IMR-90 (cell line): ENCODE results near the gene RSRC1. TPM values are rescaled to one million over a fixed set of nuclear protein-coding genes. Genes with fewer than 3 reads are reported as not detected.

Experiments used
- ATAC-seq: fragments of 200-7000 bp; cut with Tn5 transposase; 2 replicates; pipeline ENCODE4 v1.9.1; 2020; ENCODE audit warnings: low read depth, mild to moderate bottlenecking, moderate library complexity
- BruUV-seq: library from RNA; stranded (reverse); fragments of 400-500 nt; replicated peaks from 2 replicates; lab custom pipeline; 2021; lab: Mats Ljungman, UMichigan
- CTCF ChIA-PET: fragments of 300-600 bp; formaldehyde crosslinking; extraction: SDS; loops from one replicate; lab custom pipeline; 2021; ENCODE audit warnings: antibody characterized with exemption; lab: Yijun Ruan, JAX
- POLR2A ChIA-PET: fragments of 300-600 bp; sonication (Branson Sonifier 250); formaldehyde crosslinking; loops from one replicate; lab custom pipeline; 2022; ENCODE audit warnings: antibody characterized with exemption; ENCODE audit not compliant: unreplicated experiment; lab: Charles Lee
- DNase-seq: peaks from one replicate; pipeline ENCODE4 v3.0.0; 2013
- H2AFZ ChIP-seq: replicated peaks from 2 replicates; pipeline ENCODE3; 2013; ENCODE audit warnings: low read length, mild to moderate bottlenecking; ENCODE audit not compliant: poor library complexity
- H2AK5ac ChIP-seq: 2 replicates; pipeline ENCODE4 v1.6.1; 2013; ENCODE audit warnings: low read depth, low read length, inconsistent platforms
- H2AK9ac ChIP-seq: replicated peaks from 2 replicates; pipeline ENCODE3; 2013; ENCODE audit warnings: mild to moderate bottlenecking, low read depth, low read length, moderate library complexity; ENCODE audit not compliant: poor library complexity
- H2BK120ac ChIP-seq: 2 replicates; pipeline ENCODE4 v1.6.1; 2013; ENCODE audit warnings: low read depth, low read length, inconsistent platforms
- H2BK15ac ChIP-seq: 3 replicates; pipeline ENCODE4 v1.6.1; 2013; ENCODE audit warnings: low read depth, low read length, inconsistent platforms
- H2BK20ac ChIP-seq: 2 replicates; pipeline ENCODE4 v1.6.1; 2013; ENCODE audit warnings: low read depth, mild to moderate bottlenecking, inconsistent platforms, low read length, moderate library complexity
- H2BK5ac ChIP-seq: 2 replicates; pipeline ENCODE4 v1.6.1; 2013; ENCODE audit warnings: mild to moderate bottlenecking, low read depth, low read length, inconsistent platforms; ENCODE audit not compliant: poor library complexity, severe bottlenecking
- H3K14ac ChIP-seq: replicated peaks from 2 replicates; pipeline ENCODE4 v1.6.1; 2013; ENCODE audit warnings: low read depth, low read length, inconsistent platforms
- H3K18ac ChIP-seq: 2 replicates; pipeline ENCODE4 v1.6.1; 2013; ENCODE audit warnings: low read depth, low read length, control low read depth
- H3K23ac ChIP-seq: 2 replicates; pipeline ENCODE4 v1.6.1; 2013; ENCODE audit warnings: low read depth, low read length, inconsistent platforms
- H3K27ac ChIP-seq: 2 replicates; pipeline ENCODE4 v1.5.1; 2013; ENCODE audit warnings: mild to moderate bottlenecking, control low read depth, low read length; ENCODE audit not compliant: insufficient read depth
- H3K27me3 ChIP-seq: 2 replicates; pipeline ENCODE4 v1.6.1; 2013; ENCODE audit warnings: low read length; ENCODE audit not compliant: control insufficient read depth, insufficient read depth
- H3K36me3 ChIP-seq: 2 replicates; pipeline ENCODE4 v1.6.1; 2013; ENCODE audit warnings: low read length, mixed read lengths; ENCODE audit not compliant: control insufficient read depth, insufficient read depth
- H3K4ac ChIP-seq: 2 replicates; pipeline ENCODE4 v1.6.1; 2013; ENCODE audit warnings: low read depth, low read length, inconsistent platforms
- H3K4me1 ChIP-seq: 2 replicates; pipeline ENCODE4 v1.6.1; 2013; ENCODE audit warnings: low read length, mixed read lengths; ENCODE audit not compliant: control insufficient read depth, insufficient read depth
- H3K4me2 ChIP-seq: 2 replicates; pipeline ENCODE4 v1.6.1; 2013; ENCODE audit warnings: low read depth, mild to moderate bottlenecking, control low read depth, low read length, moderate library complexity
- H3K4me3 ChIP-seq: 2 replicates; pipeline ENCODE4 v1.5.1; 2013; ENCODE audit warnings: low read depth, mild to moderate bottlenecking, control low read depth, low read length, moderate library complexity; ENCODE audit not compliant: insufficient read depth
- H3K56ac ChIP-seq: 2 replicates; pipeline ENCODE4 v1.6.1; 2013; ENCODE audit warnings: low read length, inconsistent platforms; ENCODE audit not compliant: insufficient read depth; ENCODE audit errors: extremely low read depth
- H3K79me1 ChIP-seq, 2 experiments: 2 replicates each; pipeline ENCODE4 v1.6.1; 2013; ENCODE audit warnings: low read length in 2 of 2, inconsistent platforms in 1 of 2, low read depth in 1 of 2
- H3K9ac ChIP-seq: 2 replicates; pipeline ENCODE4 v1.6.1; 2013; ENCODE audit warnings: low read depth, low read length, control low read depth
- H3K9me1 ChIP-seq: 2 replicates; pipeline ENCODE4 v1.6.1; 2013; ENCODE audit warnings: low read length, inconsistent platforms; ENCODE audit not compliant: insufficient read depth
- H3K9me3 ChIP-seq: 2 replicates; pipeline ENCODE4 v1.6.1; 2013; ENCODE audit warnings: low read length; ENCODE audit not compliant: control insufficient read depth, insufficient read depth
- H4K20me1 ChIP-seq: 2 replicates; pipeline ENCODE4 v1.6.1; 2013; ENCODE audit warnings: low read length, inconsistent platforms; ENCODE audit not compliant: insufficient read depth
- H4K5ac ChIP-seq: 2 replicates; pipeline ENCODE4 v1.6.1; 2013; ENCODE audit warnings: mild to moderate bottlenecking, low read depth, low read length, control low read depth
- H4K8ac ChIP-seq, 2 experiments: 2 replicates each; pipeline ENCODE4 v1.6.1; 2013; ENCODE audit warnings: low read depth in 2 of 2, low read length in 2 of 2, control low read depth in 1 of 2, inconsistent platforms in 1 of 2
- H4K91ac ChIP-seq: 2 replicates; pipeline ENCODE4 v1.6.1; 2013; ENCODE audit warnings: low read depth, low read length, inconsistent platforms; ENCODE audit not compliant: insufficient read depth
- CHD1 ChIP-seq: IDR thresholded peaks from 2 replicates; pipeline ENCODE4 v1.6.1; 2012; ENCODE audit warnings: low read depth, low read length, improper control_type of control experiment
- CTCF ChIP-seq: conservative IDR thresholded peaks from 2 replicates; pipeline ENCODE4 v1.5.1; 2012; ENCODE audit warnings: mild to moderate bottlenecking, low read depth, low read length, improper control_type of control experiment
- ELK1 ChIP-seq: fragments of 150-350 bp; IDR thresholded peaks from 2 replicates; pipeline ENCODE4 v1.6.1; 2016; ENCODE audit warnings: low read depth, mild to moderate bottlenecking, low read length, moderate library complexity, borderline replicate concordance
- FOS ChIP-seq: fragments of 150-350 bp; IDR thresholded peaks from 2 replicates; pipeline ENCODE4 v1.6.1; 2016; ENCODE audit warnings: low read depth, low read length
- MAFK ChIP-seq: IDR thresholded peaks from 2 replicates; pipeline ENCODE4 v1.6.1; 2012; ENCODE audit warnings: low read depth, low read length, improper control_type of control experiment
- MXI1 ChIP-seq: IDR thresholded peaks from 2 replicates; pipeline ENCODE4 v1.6.1; 2012; ENCODE audit warnings: low read depth, mild to moderate bottlenecking, low read length, moderate library complexity, borderline replicate concordance
- NFE2L2 ChIP-seq: fragments of 150-350 bp; IDR thresholded peaks from 2 replicates; pipeline ENCODE4 v1.6.1; 2016; ENCODE audit warnings: low read depth, mild to moderate bottlenecking, low read length
- RAD21 ChIP-seq: IDR thresholded peaks from 2 replicates; pipeline ENCODE4 v1.6.1; 2012; ENCODE audit warnings: low read length, improper control_type of control experiment
- RCOR1 ChIP-seq: IDR thresholded peaks from 2 replicates; pipeline ENCODE4 v1.6.1; 2012; ENCODE audit warnings: mild to moderate bottlenecking, low read length, improper control_type of control experiment; ENCODE audit not compliant: insufficient replicate concordance
- RFX5 ChIP-seq: IDR thresholded peaks from 2 replicates; pipeline ENCODE4 v1.8.0; 2012; ENCODE audit warnings: low read depth, mild to moderate bottlenecking, low read length, moderate library complexity
- USF2 ChIP-seq: fragments of 150-350 bp; IDR thresholded peaks from 2 replicates; pipeline ENCODE4 v1.6.1; 2017; ENCODE audit warnings: mild to moderate bottlenecking, antibody characterized with exemption, low read length, low read depth
- WGBS, 2 experiments: methylation state at CpG; one replicate each; pipeline versions ENCODE4 v1.1.5 to v1.1.7; 2013; ENCODE audit warnings: missing lambda C conversion rate in 2 of 2; ENCODE audit not compliant: insufficient read length in 1 of 2; ENCODE audit errors: extremely low coverage in 2 of 2; 5-methylcytosine and 5-hydroxymethylcytosine counted together
- dilution Hi-C: fragments of 300-500 bp; cut with HindIII; formaldehyde crosslinking; loops from one replicate; pipeline ENCODE4 v1.14.3; 2018; ENCODE audit warnings: low sequenced_read_pairs; ENCODE audit not compliant: unreplicated experiment
- in situ Hi-C: fragments of 300-500 bp; cut with MboI; formaldehyde crosslinking; loops from 3 replicates; pipeline ENCODE4 v1.14.3; 2019; ENCODE audit warnings: low sequenced_read_pairs, inconsistent platforms, mixed read lengths
- intact Hi-C: fragments of 100-400 bp; cut with micrococcal nuclease; formaldehyde crosslinking; loops from 2 replicates; pipeline ENCODE4 v1.10.0; 2022
- polyA plus RNA-seq, 3 experiments: library from polyadenylated mRNA; depleted of rRNA; stranded (reverse); fragments of >200 nt; gene quantifications; 2 replicates each; pipeline ENCODE4 v1.2.3, GENCODE V29; 2012; ENCODE audit warnings: low replicate concordance in 1 of 3
- total RNA-seq: library from RNA; depleted of rRNA; stranded (reverse); fragments of >200 nt; gene quantifications from 2 replicates; pipeline ENCODE4 v1.2.3, GENCODE V29; 2012

RSRC1 gene
- total and polyA plus RNA-seq, 2 of the 4 experiments (the other 2 are of a cell fraction) = 3.8 to 41.8 TPM

- in situ Hi-C loops (no loop called here), dilution Hi-C loops (no loop called here), intact Hi-C loops (no loop called here)
- H4K8ac ChIP-seq = no peak overlapping the region
- H3K9ac ChIP-seq = no peak overlapping the region
- no peak overlapping the region for H3K4me3 ChIP-seq
- POLR2A ChIA-PET = no interaction called here
- H2BK5ac ChIP-seq = no peak overlapping the region
- no peak overlapping the region for H4K5ac ChIP-seq
- H3K56ac ChIP-seq = no peak overlapping the region
- H3K4ac ChIP-seq = no peak overlapping the region
- H4K91ac ChIP-seq = no peak overlapping the region
- no peak overlapping the region for H2BK15ac ChIP-seq
- H3K23ac ChIP-seq = no peak overlapping the region
- no peak for TF ChIP-seq NFE2L2
- TF ChIP-seq CTCF = no peak
- TF ChIP-seq RCOR1 = no peak
- no peak for TF ChIP-seq CHD1
- no peak for TF ChIP-seq USF2
- no peak for TF ChIP-seq RFX5
- no peak for TF ChIP-seq MAFK
- TF ChIP-seq RAD21 = no peak
- TF ChIP-seq ELK1 = no peak
- no peak for TF ChIP-seq FOS
- TF ChIP-seq MXI1 = no peak
- H3K79me1 ChIP-seq = peaks cover 0 to 2% of the 10 kb centered on the region in 2 experiments; a peak in 2 of 4 replicates
- CTCF ChIA-PET = interaction anchor here (0.6 kb wide), 1 partner anchor 633 kb away, joined by 3 read pairs; no protein-coding TSS in a partner anchor
- no peak overlapping the region for H2BK120ac ChIP-seq
- no peak overlapping the region for H3K14ac ChIP-seq
- H2BK20ac ChIP-seq = no peak overlapping the region
- no peaks in the 10 kb centered on the region for H3K27me3 ChIP-seq
- no peak overlapping the region for H2AK9ac ChIP-seq
- H2AK5ac ChIP-seq = no peak overlapping the region
- H2AFZ ChIP-seq = no peak overlapping the region
- no peak overlapping the region for H3K27ac ChIP-seq
- H3K9me1 ChIP-seq = no peaks in the 10 kb centered on the region
- no TSS peak for BruUV-seq
- H3K36me3 ChIP-seq = no peaks in the 10 kb centered on the region
- H3K4me1 ChIP-seq = no peaks in the 10 kb centered on the region
- no peaks in the 10 kb centered on the region for H3K9me3 ChIP-seq
- no peak for DNase-seq
- ATAC-seq = no peak
- H3K4me2 ChIP-seq = no peak overlapping the region
- H4K20me1 ChIP-seq = no peaks in the 10 kb centered on the region
- no peak overlapping the region for H3K18ac ChIP-seq
- WGBS, 2 experiments = no CpG with 5 or more reads among the region's 1 CpG
Observed at GRCh38 chr3:158185711-158186110, 75.8 kb downstream of the RSRC1 start.
